Measurements from ENCODE around the gene C22orf23.

The C22orf23 gene

GRCh38 chr22:37925330-37925729 is 28.1 kb downstream of the C22orf23 start:
- peaks cover 8% of the 10 kb centered on the region for H3K36me3 ChIP-seq (replicated peaks; ENCODE audit: low read depth, low read length)
- H3K9me3 ChIP-seq (ENCODE audit: insufficient read depth, low read length): no peaks in the 10 kb centered on the region

GRCh38 chr22:37924386-37925065 is 28.9 kb downstream of the C22orf23 start:
- no peaks in the 10 kb centered on the region for H3K27me3 ChIP-seq (ENCODE audit: low read depth, low read length)
- H4K20me1 ChIP-seq (ENCODE audit: insufficient read depth, low read length): no peaks in the 10 kb centered on the region
- no peak overlapping the region for H2AFZ ChIP-seq (ENCODE audit: low read depth, low read length)
- no peak overlapping the region for H3K4me3 ChIP-seq (ENCODE audit: low read length)
- H3K4me1 ChIP-seq (ENCODE audit: low read length): peaks cover 9% of the 10 kb centered on the region
- no peaks in the 10 kb centered on the region for H3K79me2 ChIP-seq (ENCODE audit: low read length)
- no peaks in the 10 kb centered on the region for H3K9me3 ChIP-seq (ENCODE audit: insufficient read depth, low read length)
- H3K36me3 ChIP-seq (replicated peaks; ENCODE audit: low read depth, low read length): peaks cover 8% of the 10 kb centered on the region
- no peak overlapping the region for H3K27ac ChIP-seq (ENCODE audit: low read length)
- no peak overlapping the region for H3K9ac ChIP-seq (ENCODE audit: low read length)
- no peak overlapping the region for H3K4me2 ChIP-seq (ENCODE audit: low read length)
- TF ChIP-seq EZH2phosphoT487 (IDR thresholded peaks at IDR 0.05; ENCODE audit: low read depth) (no peak), CTCF (IDR thresholded peaks at IDR 0.05; ENCODE audit: low read depth, low read length) (no peak)

More at GRCh38 chr22:37925330-37925729, 28.1 kb downstream of the C22orf23 start:
- TF ChIP-seq CTCF (IDR thresholded peaks at IDR 0.05; ENCODE audit: low read depth, low read length) (no peak), EZH2phosphoT487 (IDR thresholded peaks at IDR 0.05; ENCODE audit: low read depth) (no peak)
- peaks cover 1% of the 10 kb centered on the region for H3K4me1 ChIP-seq (ENCODE audit: low read length)
- H3K4me3 ChIP-seq (ENCODE audit: low read length): no peak overlapping the region
- no peaks in the 10 kb centered on the region for H3K27me3 ChIP-seq (ENCODE audit: low read depth, low read length)
- no peaks in the 10 kb centered on the region for H4K20me1 ChIP-seq (ENCODE audit: insufficient read depth, low read length)
- no peak overlapping the region for H3K9ac ChIP-seq (ENCODE audit: low read length)
- H3K27ac ChIP-seq (ENCODE audit: low read length): no peak overlapping the region
- no peak overlapping the region for H2AFZ ChIP-seq (ENCODE audit: low read depth, low read length)
- H3K4me2 ChIP-seq (ENCODE audit: low read length): no peak overlapping the region
- no peaks in the 10 kb centered on the region for H3K79me2 ChIP-seq (ENCODE audit: low read length)

- Histone ChIP-seq H3K9ac (ENCODE audit: low read length) (no peak overlapping the region), H2AFZ (ENCODE audit: low read depth, low read length) (no peak overlapping the region), H3K9me3 (ENCODE audit: insufficient read depth, low read length) (no peaks in the 10 kb centered on the region), H3K27ac (ENCODE audit: low read length) (no peak overlapping the region), H3K4me1 (ENCODE audit: low read length) (peaks cover 15% of the 10 kb centered on the region), H3K79me2 (ENCODE audit: low read length) (no peaks in the 10 kb centered on the region), H3K4me2 (ENCODE audit: low read length) (no peak overlapping the region), H3K36me3 (replicated peaks; ENCODE audit: low read depth, low read length) (peaks cover 7% of the 10 kb centered on the region), H3K4me3 (ENCODE audit: low read length) (no peak overlapping the region), H3K27me3 (ENCODE audit: low read depth, low read length) (no peaks in the 10 kb centered on the region), H4K20me1 (ENCODE audit: insufficient read depth, low read length) (no peaks in the 10 kb centered on the region)
- TF ChIP-seq CTCF (IDR thresholded peaks at IDR 0.05; ENCODE audit: low read depth, low read length): no peak
- no peak for TF ChIP-seq EZH2phosphoT487 (IDR thresholded peaks at IDR 0.05; ENCODE audit: low read depth)
Observed at GRCh38 chr22:37923927-37924326, 29.5 kb downstream of the C22orf23 start.

GRCh38 chr22:37922191-37922590 is 31.2 kb downstream of the C22orf23 start:
- TF ChIP-seq CTCF (IDR thresholded peaks at IDR 0.05; ENCODE audit: low read depth, low read length): no peak
- TF ChIP-seq EZH2phosphoT487 (IDR thresholded peaks at IDR 0.05; ENCODE audit: low read depth): no peak
- no peaks in the 10 kb centered on the region for H3K27me3 ChIP-seq (ENCODE audit: low read depth, low read length)
- H3K79me2 ChIP-seq (ENCODE audit: low read length): no peaks in the 10 kb centered on the region
- no peak overlapping the region for H3K4me2 ChIP-seq (ENCODE audit: low read length)
- no peaks in the 10 kb centered on the region for H4K20me1 ChIP-seq (ENCODE audit: insufficient read depth, low read length)
- H2AFZ ChIP-seq (ENCODE audit: low read depth, low read length): no peak overlapping the region
- no peaks in the 10 kb centered on the region for H3K9me3 ChIP-seq (ENCODE audit: insufficient read depth, low read length)
- peaks cover 9% of the 10 kb centered on the region for H3K36me3 ChIP-seq (replicated peaks; ENCODE audit: low read depth, low read length)
- peaks cover 31% of the 10 kb centered on the region for H3K4me1 ChIP-seq (ENCODE audit: low read length)
- no peak overlapping the region for H3K27ac ChIP-seq (ENCODE audit: low read length)
- no peak overlapping the region for H3K4me3 ChIP-seq (ENCODE audit: low read length)
- H3K9ac ChIP-seq (ENCODE audit: low read length): no peak overlapping the region
